ENCODE results near the gene PPP2R5C. TPM values are rescaled to one million over a fixed set of nuclear protein-coding genes. Genes with fewer than 3 reads are reported as not detected.

PPP2R5C gene
- total and polyA plus RNA-seq, 9 of the 15 experiments (the other 6 are each of a cell fraction or from before 2014, with no cell fraction given): 284 to 617 (median 395) TPM

GRCh38 chr14:101732118-101732517 is 29.4 kb upstream of the PPP2R5C start (continued):
- TF ChIP-seq HNRNPK (IDR thresholded peaks at IDR 0.05; ENCODE audit: low read depth, low read length, poor library complexity, severe bottlenecking) (no peak), KDM5B (IDR thresholded peaks at IDR 0.05; ENCODE audit: insufficient replicate concordance, low read depth, low read length) (no peak), TCF3 (CRISPR knock-in tag; IDR thresholded peaks at IDR 0.05) (peak; percentile 33; the same call in 1 of the 2 replicates), ILK (tag; IDR thresholded peaks at IDR 0.05; ENCODE audit: borderline replicate concordance, low read depth) (no peak), ZNF232 (CRISPR knock-in tag; IDR thresholded peaks at IDR 0.05) (no peak), REST (IDR thresholded peaks at IDR 0.05; ENCODE audit: borderline replicate concordance) (no peak), REST (CRISPR knock-in tag; IDR thresholded peaks at IDR 0.05; ENCODE audit: low read depth) (no peak), NFE2L1 (tag; IDR thresholded peaks at IDR 0.05; ENCODE audit: borderline replicate concordance, low read depth) (no peak), ARNT (IDR thresholded peaks at IDR 0.05) (no peak), KLF6 (CRISPR knock-in tag; IDR thresholded peaks at IDR 0.05; ENCODE audit: borderline replicate concordance) (no peak), THRAP3 (IDR thresholded peaks at IDR 0.05; ENCODE audit: borderline replicate concordance) (no peak), ZNF518B (CRISPR knock-in tag; IDR thresholded peaks at IDR 0.05) (no peak), MAFK (IDR thresholded peaks at IDR 0.05; ENCODE audit: low read length) (no peak), NCOA1 (IDR thresholded peaks at IDR 0.05; ENCODE audit: low read depth) (no peak), ILF3 (IDR thresholded peaks at IDR 0.05; ENCODE audit: borderline replicate concordance) (no peak), ZBTB26 (CRISPR knock-in tag; IDR thresholded peaks at IDR 0.05) (no peak), ZBTB1 (CRISPR knock-in tag; IDR thresholded peaks at IDR 0.05; ENCODE audit: borderline replicate concordance, low read depth) (no peak)
